A549 (cell line): ENCODE data around the gene SHQ1.

Source experiments
- RAD21 ChIP-seq, 2 experiments: fragments of >200 bp in 1 of 2; sonication (Bioruptor Twin) in 1 of 2; formaldehyde crosslinking in 1 of 2; IDR thresholded peaks in 1 of 2; conservative IDR thresholded peaks in 1 of 2; 2 replicates in 1 of 2; 3 replicates in 1 of 2; pipeline ENCODE4 v1.6.1; 2012 to 2018; ENCODE audit warnings: inconsistent platforms in 1 of 2
- TF ChIP-seq, protein P1 (sequence below): fragments of >200 bp; sonication (Bioruptor Twin); formaldehyde crosslinking; IDR thresholded peaks from 3 replicates; pipeline ENCODE4 v1.5.1; 2016

DNA sequence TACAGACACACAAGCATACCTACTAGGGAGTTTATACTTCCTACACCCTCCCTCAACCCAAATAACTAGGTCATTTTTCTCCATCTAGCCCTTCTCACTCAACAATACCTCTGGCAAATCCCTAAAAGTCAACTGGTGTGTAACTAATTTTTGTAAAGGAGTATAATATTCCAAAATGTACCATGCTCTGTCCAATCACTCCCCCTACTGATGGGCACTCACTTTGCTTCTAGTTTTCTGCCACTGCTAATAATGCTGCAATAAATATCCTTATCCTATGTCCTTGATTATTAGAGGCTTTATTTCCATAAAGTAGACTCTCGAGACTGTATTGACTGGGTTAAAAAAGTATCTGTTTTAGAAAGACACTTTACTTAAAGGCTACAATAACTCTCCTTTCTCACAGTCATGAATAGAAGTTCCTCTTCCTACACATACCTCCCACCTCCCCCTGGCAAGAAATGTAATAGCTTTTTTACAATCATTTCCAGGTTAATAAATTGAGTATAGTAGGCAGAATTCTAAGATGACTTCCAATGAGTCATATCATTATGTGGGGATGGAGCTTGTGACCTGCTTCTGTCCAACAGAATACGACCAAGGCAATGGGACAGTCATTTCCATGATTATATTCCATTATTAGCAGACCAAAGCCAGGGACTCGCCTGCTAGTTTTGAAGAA lies 30.0 kb downstream of the SHQ1 start:
- peak; percentile 78 to 80 for TF ChIP-seq RAD21 (conservative IDR thresholded peaks at IDR 0.05 in 1 of 2, IDR thresholded peaks at IDR 0.05 in 1 of 2)
- TF ChIP-seq, protein P1, sequence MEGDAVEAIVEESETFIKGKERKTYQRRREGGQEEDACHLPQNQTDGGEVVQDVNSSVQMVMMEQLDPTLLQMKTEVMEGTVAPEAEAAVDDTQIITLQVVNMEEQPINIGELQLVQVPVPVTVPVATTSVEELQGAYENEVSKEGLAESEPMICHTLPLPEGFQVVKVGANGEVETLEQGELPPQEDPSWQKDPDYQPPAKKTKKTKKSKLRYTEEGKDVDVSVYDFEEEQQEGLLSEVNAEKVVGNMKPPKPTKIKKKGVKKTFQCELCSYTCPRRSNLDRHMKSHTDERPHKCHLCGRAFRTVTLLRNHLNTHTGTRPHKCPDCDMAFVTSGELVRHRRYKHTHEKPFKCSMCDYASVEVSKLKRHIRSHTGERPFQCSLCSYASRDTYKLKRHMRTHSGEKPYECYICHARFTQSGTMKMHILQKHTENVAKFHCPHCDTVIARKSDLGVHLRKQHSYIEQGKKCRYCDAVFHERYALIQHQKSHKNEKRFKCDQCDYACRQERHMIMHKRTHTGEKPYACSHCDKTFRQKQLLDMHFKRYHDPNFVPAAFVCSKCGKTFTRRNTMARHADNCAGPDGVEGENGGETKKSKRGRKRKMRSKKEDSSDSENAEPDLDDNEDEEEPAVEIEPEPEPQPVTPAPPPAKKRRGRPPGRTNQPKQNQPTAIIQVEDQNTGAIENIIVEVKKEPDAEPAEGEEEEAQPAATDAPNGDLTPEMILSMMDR: peak; percentile 63
